Panc1 (cell line): ENCODE measurements around the gene MB21D2. TPM values are rescaled to one million over a fixed set of nuclear protein-coding genes. Genes with fewer than 3 reads are reported as not detected.
A peak's percentile ranks its signal among the peaks of the same experiment; 100 is the strongest.

Experiments used
- ATAC-seq: fragments of 200-7000 bp; cut with Tn5 transposase; 2 replicates; pipeline ENCODE4 v1.9.1; 2020; ENCODE audit warnings: mild to moderate bottlenecking, moderate library complexity
- BruUV-seq: library from RNA; stranded (reverse); fragments of 400-500 nt; replicated peaks from 2 replicates; lab custom pipeline; 2021; lab: Mats Ljungman, UMichigan
- CTCF ChIA-PET: fragments of 300-600 bp; sonication (Branson Sonifier 250); formaldehyde crosslinking; loops from one replicate; lab custom pipeline; 2022; ENCODE audit warnings: antibody characterized with exemption; lab: Charles Lee
- POLR2A ChIA-PET: fragments of 300-600 bp; sonication (Branson Sonifier 250); formaldehyde crosslinking; loops from one replicate; lab custom pipeline; 2022; ENCODE audit warnings: antibody characterized with exemption; lab: Charles Lee
- DNase-seq: peaks from one replicate; pipeline ENCODE4 v3.0.0-alpha.2; 2010; ENCODE audit warnings: low read depth, low spot score
- H3K27ac ChIP-seq: 2 replicates; pipeline ENCODE4 v1.5.1; 2011; ENCODE audit warnings: mild to moderate bottlenecking, low read length, inconsistent platforms
- H3K27me3 ChIP-seq: fragments of 200-500 bp; sonication (Bioruptor generic); 2 replicates; pipeline ENCODE4 v1.6.0; 2014; ENCODE audit warnings: low read length, inconsistent platforms; ENCODE audit not compliant: control insufficient read depth, insufficient read depth
- H3K36me3 ChIP-seq: fragments of 200-500 bp; sonication (Bioruptor generic); 2 replicates; pipeline ENCODE4 v1.5.1; 2014; ENCODE audit warnings: inconsistent platforms, mild to moderate bottlenecking, low read length, moderate library complexity; ENCODE audit not compliant: control insufficient read depth, insufficient read depth
- H3K4me1 ChIP-seq: 2 replicates; pipeline ENCODE4 v1.5.1; 2011; ENCODE audit warnings: inconsistent platforms, mild to moderate bottlenecking, low read length, moderate library complexity; ENCODE audit not compliant: control insufficient read depth, insufficient read depth
- H3K4me3 ChIP-seq, 2 experiments: 2 replicates each; pipeline ENCODE4 v1.5.1; 2011 to 2012; ENCODE audit warnings: low read depth in 2 of 2, low read length in 2 of 2, mild to moderate bottlenecking in 2 of 2, inconsistent platforms in 1 of 2, moderate library complexity in 1 of 2
- H3K9me3 ChIP-seq: fragments of 200-500 bp; sonication (Bioruptor generic); 2 replicates; pipeline ENCODE4 v1.5.1; 2014; ENCODE audit warnings: low read depth, mild to moderate bottlenecking, inconsistent platforms, low read length, moderate library complexity; ENCODE audit not compliant: control insufficient read depth, insufficient read depth
- POLR2AphosphoS5 ChIP-seq: IDR thresholded peaks from 2 replicates; pipeline ENCODE4 v1.6.1; 2012; ENCODE audit warnings: mild to moderate bottlenecking, low read depth, low read length, moderate library complexity
- REST ChIP-seq, 2 experiments: IDR thresholded peaks; 2 replicates each; pipeline ENCODE4 v1.6.1; 2011 to 2012; ENCODE audit warnings: low read depth in 2 of 2, control low read depth in 1 of 2, low read length in 1 of 2, mild to moderate bottlenecking in 1 of 2, moderate library complexity in 1 of 2; ENCODE audit not compliant: insufficient read depth in 1 of 2
- SIN3A ChIP-seq: IDR thresholded peaks from 2 replicates; pipeline ENCODE4 v1.6.1; 2012; ENCODE audit warnings: low read depth, mild to moderate bottlenecking, low read length, moderate library complexity, borderline replicate concordance; ENCODE audit not compliant: insufficient read depth
- TCF7L2 ChIP-seq: IDR thresholded peaks from 2 replicates; pipeline ENCODE4 v1.6.1; 2011; ENCODE audit warnings: mild to moderate bottlenecking, low read depth, low read length, inconsistent platforms
- in situ Hi-C: cut with HindIII; loops from 2 replicates; pipeline ENCODE4 v1.10.0; 2016; ENCODE audit warnings: low sequenced_read_pairs, low pct_unique_long_range_greater_than_20kb
- intact Hi-C: fragments of 100-400 bp; cut with micrococcal nuclease; formaldehyde crosslinking; loops from one replicate; pipeline ENCODE4 v1.10.0; 2022; ENCODE audit not compliant: unreplicated experiment
- total RNA-seq: library from RNA; stranded (reverse); gene quantifications from one replicate; pipeline ENCODE4 v1.2.1, GENCODE V29; 2021; ENCODE audit not compliant: unreplicated experiment
- TF ChIP-seq, protein P1 (sequence below): fragments of 450-650 bp; IDR thresholded peaks from 2 replicates; pipeline ENCODE4 v1.5.1; 2017; ENCODE audit warnings: mild to moderate bottlenecking

The MB21D2 gene
- total RNA-seq, 1 experiment from 2014 or later = 7.8 TPM

DNA sequence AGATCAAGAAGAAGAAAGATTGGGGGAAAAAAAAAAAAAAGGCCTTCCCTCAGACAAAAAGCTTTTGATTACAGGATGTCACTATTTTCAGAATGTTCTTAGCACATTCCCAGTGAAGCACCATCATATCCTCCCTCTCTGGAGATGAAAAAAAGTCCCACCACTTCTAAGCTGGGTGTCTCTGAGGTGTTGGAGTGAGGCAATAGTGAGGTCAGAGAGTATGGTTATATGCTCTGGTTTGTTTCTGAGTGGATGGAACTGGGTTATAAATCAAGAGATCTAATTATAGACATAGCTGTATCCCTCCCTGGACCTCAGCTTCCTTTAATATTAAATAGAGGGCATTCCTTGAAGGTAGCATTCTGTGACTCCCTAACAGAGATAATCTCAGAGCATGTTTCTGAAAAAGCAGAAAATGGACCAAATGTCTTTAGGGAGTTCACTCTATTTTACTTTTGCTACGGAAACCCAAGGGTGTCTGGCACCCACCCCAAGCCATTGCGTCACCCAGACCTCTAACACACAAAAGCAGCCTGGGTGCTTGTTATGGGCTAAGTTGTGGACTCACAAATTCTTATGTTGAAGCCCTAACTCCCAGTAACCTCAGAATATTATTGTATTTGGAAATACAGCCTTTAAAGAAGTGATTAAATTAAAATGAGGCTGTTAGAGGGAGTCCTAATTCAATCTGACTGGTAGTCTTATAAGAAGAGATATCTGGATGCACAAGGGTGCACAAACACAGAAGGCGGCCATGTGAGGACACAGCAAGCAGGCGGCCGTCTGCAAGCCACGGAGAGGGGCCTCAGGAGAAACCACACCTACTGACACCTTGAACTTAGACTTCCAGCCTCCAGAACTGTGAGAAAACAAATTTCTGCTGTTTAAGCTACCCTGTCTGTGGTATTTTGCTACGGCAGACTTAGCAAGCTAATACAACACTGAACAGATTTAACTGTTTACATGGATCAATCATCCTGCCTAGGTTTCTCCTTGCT lies 81.5 kb downstream of the MB21D2 start:
- TF ChIP-seq, protein P1, sequence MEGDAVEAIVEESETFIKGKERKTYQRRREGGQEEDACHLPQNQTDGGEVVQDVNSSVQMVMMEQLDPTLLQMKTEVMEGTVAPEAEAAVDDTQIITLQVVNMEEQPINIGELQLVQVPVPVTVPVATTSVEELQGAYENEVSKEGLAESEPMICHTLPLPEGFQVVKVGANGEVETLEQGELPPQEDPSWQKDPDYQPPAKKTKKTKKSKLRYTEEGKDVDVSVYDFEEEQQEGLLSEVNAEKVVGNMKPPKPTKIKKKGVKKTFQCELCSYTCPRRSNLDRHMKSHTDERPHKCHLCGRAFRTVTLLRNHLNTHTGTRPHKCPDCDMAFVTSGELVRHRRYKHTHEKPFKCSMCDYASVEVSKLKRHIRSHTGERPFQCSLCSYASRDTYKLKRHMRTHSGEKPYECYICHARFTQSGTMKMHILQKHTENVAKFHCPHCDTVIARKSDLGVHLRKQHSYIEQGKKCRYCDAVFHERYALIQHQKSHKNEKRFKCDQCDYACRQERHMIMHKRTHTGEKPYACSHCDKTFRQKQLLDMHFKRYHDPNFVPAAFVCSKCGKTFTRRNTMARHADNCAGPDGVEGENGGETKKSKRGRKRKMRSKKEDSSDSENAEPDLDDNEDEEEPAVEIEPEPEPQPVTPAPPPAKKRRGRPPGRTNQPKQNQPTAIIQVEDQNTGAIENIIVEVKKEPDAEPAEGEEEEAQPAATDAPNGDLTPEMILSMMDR = no peak
- no peak for TF ChIP-seq TCF7L2
- TF ChIP-seq REST (IDR thresholded peaks at IDR 0.05; ENCODE audit: insufficient read depth in 1 of 2, low read depth in 2 of 2, low read length in 1 of 2) = no peak
- TF ChIP-seq POLR2AphosphoS5 = no peak
- no peak for TF ChIP-seq SIN3A
- no peak for DNase-seq
- Histone ChIP-seq H3K4me3 (no peak overlapping the region), H3K27me3 (no peaks in the 10 kb centered on the region), H3K27ac (no peak overlapping the region), H3K9me3 (no peaks in the 10 kb centered on the region), H3K4me1 (peaks cover 17% of the 10 kb centered on the region), H3K36me3 (no peaks in the 10 kb centered on the region)
- no TSS peak for BruUV-seq
- ChIA-PET POLR2A (interaction anchor here (0.7 kb wide), 1 partner anchor 465 kb away, joined by 8 read pairs; no protein-coding TSS in a partner anchor), CTCF (no interaction called here)
- in situ Hi-C loops = no loop called here
- intact Hi-C loops = no loop called here
- no peak for ATAC-seq

GRCh38 chr3:192834428-192834827 lies 83.2 kb downstream of the MB21D2 start:
- H3K4me1 ChIP-seq = peaks cover 19% of the 10 kb centered on the region
- in situ Hi-C loops = no loop called here
- POLR2A ChIA-PET = interaction anchor here (0.7 kb wide), 1 partner anchor 466 kb away, joined by 6 read pairs; no protein-coding TSS in a partner anchor
- no peak overlapping the region for H3K4me3 ChIP-seq
- intact Hi-C loops = loop anchor here (5.0 kb wide), 1 partner anchor 53 kb away; no protein-coding TSS in a partner anchor
- H3K9me3 ChIP-seq = no peaks in the 10 kb centered on the region
- peak overlapping the region; percentile 25; the same call in 1 of the 2 replicates for H3K27ac ChIP-seq
- no peaks in the 10 kb centered on the region for H3K27me3 ChIP-seq
- DNase-seq (no peak), ATAC-seq (no peak)
- no TSS peak for BruUV-seq
- H3K36me3 ChIP-seq = no peaks in the 10 kb centered on the region
- TF ChIP-seq TCF7L2 = no peak
- CTCF ChIA-PET = no interaction called here
